Lung (tissue), 12 donors: ENCODE measurements around the gene CSE1L. TPM values are rescaled to one million over a fixed set of nuclear protein-coding genes. Genes with fewer than 3 reads are reported as not detected.

Source experiments
- ATAC-seq: fragments of 200-7000 bp; cut with Tn5 transposase; one replicate; pipeline ENCODE4 v1.9.1; 2020; ENCODE audit warnings: moderate number of reproducible peaks; ENCODE audit not compliant: insufficient read depth, low FRiP score
- DNase-seq, 3 donors: peaks; one replicate each; pipeline ENCODE4 v3.0.0-alpha.2; 2013 to 2017
- H3K27ac ChIP-seq, 2 donors: one replicate each; pipeline ENCODE4 v1.5.1; 2013; ENCODE audit warnings: mild to moderate bottlenecking in 2 of 2, moderate library complexity in 2 of 2, control low read depth in 1 of 2, inconsistent platforms in 1 of 2, low read depth in 1 of 2, low read length in 1 of 2
- H3K27me3 ChIP-seq, 3 donors: one replicate each; pipeline ENCODE4 v1.5.1; 2013; ENCODE audit warnings: low read length in 2 of 3; ENCODE audit not compliant: control insufficient read depth in 3 of 3, insufficient read depth in 3 of 3
- H3K36me3 ChIP-seq, 4 donors: one replicate each; pipeline ENCODE4 v1.5.1; 2013; ENCODE audit warnings: low read length in 4 of 4, mild to moderate bottlenecking in 1 of 4, moderate library complexity in 1 of 4; ENCODE audit not compliant: control insufficient read depth in 4 of 4, insufficient read depth in 4 of 4
- H3K4me1 ChIP-seq, 5 donors: one replicate each; pipeline ENCODE4 v1.5.1; 2013; ENCODE audit warnings: low read length in 5 of 5, mild to moderate bottlenecking in 2 of 5, moderate library complexity in 1 of 5; ENCODE audit not compliant: control insufficient read depth in 5 of 5, insufficient read depth in 5 of 5
- H3K4me3 ChIP-seq: one replicate; pipeline ENCODE4 v1.5.1; 2013; ENCODE audit warnings: mild to moderate bottlenecking, control low read depth, moderate library complexity
- H3K9ac ChIP-seq, 2 donors: one replicate each; pipeline ENCODE4 v1.5.1; 2013; ENCODE audit warnings: low read length in 2 of 2, control low read depth in 1 of 2; ENCODE audit not compliant: insufficient read depth in 1 of 2
- H3K9me3 ChIP-seq, 4 donors: one replicate each; pipeline ENCODE4 v1.5.1; 2013; ENCODE audit warnings: low read length in 3 of 4, mild to moderate bottlenecking in 1 of 4, moderate library complexity in 1 of 4; ENCODE audit not compliant: control insufficient read depth in 4 of 4, insufficient read depth in 3 of 4
- WGBS, 2 donors: extraction: QIAGEN DNeasy Blood & Tissue Kit; methylation state at CpG; one replicate each; pipeline ENCODE4 v1.1.7; 2013; 5-methylcytosine and 5-hydroxymethylcytosine counted together
- polyA plus RNA-seq, 2 donors: library from polyadenylated mRNA; stranded (reverse); fragments of 200-250 nt; gene quantifications; one replicate each; pipeline ENCODE4 v1.2.1, GENCODE V29; 2013
- total RNA-seq, 2 donors: library from RNA; depleted of rRNA in 1 of 2; stranded (reverse); fragments of >200 nt in 1 of 2; gene quantifications; one replicate each; pipeline ENCODE4 v1.2.1, GENCODE V29; 2014 to 2021
- TF ChIP-seq, protein P1 (sequence below): IDR thresholded peaks from 2 replicates; pipeline ENCODE4 v1.5.1; 2012; ENCODE audit warnings: mild to moderate bottlenecking; ENCODE audit errors: control extremely low read depth, extremely low read depth
- donor health status: control.
- donor health status: control.
- donor health status: Bipolar disorder and iron deficiency.
- donor health status: healthy.
- donor health status: DM: yes; HTN: yes; CAD: no.

The CSE1L gene
- total and polyA plus RNA-seq, 4 donors, result 23.9 to 47.0 (median 30.5) TPM

DNA sequence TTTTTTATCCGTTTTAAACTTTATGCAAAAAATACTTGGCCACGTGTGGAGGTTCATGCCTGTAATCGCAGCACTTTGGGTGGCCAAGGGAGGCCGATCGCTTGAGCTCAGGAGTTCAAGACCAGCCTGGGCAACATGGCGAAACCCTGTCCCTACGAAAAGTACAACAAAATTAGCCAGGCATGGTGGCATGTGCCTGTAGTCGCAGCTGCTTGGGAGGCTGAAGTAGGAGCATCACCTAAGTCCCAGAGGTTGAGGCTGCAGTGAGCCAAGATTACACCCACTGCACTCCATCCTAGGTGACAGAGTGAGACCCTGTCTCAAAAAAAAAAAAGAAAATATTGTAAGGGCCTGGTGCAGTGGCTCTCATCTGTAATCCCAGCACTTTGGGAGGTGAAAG, 45.0 kb downstream of the CSE1L start:
- Histone ChIP-seq H3K27me3 (no peaks in the 10 kb centered on the region), H3K36me3 (peaks cover 27 to 59% (median 47%) of the 10 kb centered on the region in 4 donors), H3K4me3 (no peak overlapping the region), H3K9me3 (no peaks in the 10 kb centered on the region), H3K9ac (no peak overlapping the region), H3K4me1 (no peaks in the 10 kb centered on the region), H3K27ac (no peak overlapping the region)
- WGBS, 2 donors, result 97% methylated on average over 8 of the region's 8 CpGs
- TF ChIP-seq, protein P1, sequence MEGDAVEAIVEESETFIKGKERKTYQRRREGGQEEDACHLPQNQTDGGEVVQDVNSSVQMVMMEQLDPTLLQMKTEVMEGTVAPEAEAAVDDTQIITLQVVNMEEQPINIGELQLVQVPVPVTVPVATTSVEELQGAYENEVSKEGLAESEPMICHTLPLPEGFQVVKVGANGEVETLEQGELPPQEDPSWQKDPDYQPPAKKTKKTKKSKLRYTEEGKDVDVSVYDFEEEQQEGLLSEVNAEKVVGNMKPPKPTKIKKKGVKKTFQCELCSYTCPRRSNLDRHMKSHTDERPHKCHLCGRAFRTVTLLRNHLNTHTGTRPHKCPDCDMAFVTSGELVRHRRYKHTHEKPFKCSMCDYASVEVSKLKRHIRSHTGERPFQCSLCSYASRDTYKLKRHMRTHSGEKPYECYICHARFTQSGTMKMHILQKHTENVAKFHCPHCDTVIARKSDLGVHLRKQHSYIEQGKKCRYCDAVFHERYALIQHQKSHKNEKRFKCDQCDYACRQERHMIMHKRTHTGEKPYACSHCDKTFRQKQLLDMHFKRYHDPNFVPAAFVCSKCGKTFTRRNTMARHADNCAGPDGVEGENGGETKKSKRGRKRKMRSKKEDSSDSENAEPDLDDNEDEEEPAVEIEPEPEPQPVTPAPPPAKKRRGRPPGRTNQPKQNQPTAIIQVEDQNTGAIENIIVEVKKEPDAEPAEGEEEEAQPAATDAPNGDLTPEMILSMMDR, result no peak
- DNase-seq (no peak), ATAC-seq (no peak)

DNA sequence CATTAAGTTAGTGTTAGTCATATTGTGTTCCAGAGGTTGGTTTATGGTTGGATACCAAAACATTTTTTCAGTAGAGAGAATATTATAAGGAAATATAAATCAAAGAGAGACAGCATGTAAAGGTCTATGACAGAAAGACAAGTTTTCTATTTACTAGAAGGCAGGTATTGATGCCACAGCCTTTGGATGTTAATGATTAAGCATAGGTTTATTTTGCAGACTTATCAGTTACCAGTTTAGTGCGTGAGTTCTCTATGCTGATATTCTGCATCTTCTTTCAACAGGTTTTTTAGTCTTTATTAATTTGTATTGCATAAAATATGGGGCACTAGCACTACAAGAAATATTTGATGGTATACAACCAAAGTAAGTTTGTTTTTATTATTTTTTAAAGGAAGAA, 45.6 kb downstream of the CSE1L start:
- ATAC-seq, result no peak
- TF ChIP-seq, protein P1, result no peak
- DNase-seq, result no peak
- Histone ChIP-seq H3K27ac (no peak overlapping the region), H3K36me3 (peaks cover 27 to 62% (median 49%) of the 10 kb centered on the region in 4 donors), H3K9ac (no peak overlapping the region), H3K4me1 (no peaks in the 10 kb centered on the region), H3K4me3 (no peak overlapping the region), H3K27me3 (no peaks in the 10 kb centered on the region), H3K9me3 (no peaks in the 10 kb centered on the region)
- WGBS, 2 donors, result 87 to 100% methylated on average over 1 of the region's 1 CpG

DNA sequence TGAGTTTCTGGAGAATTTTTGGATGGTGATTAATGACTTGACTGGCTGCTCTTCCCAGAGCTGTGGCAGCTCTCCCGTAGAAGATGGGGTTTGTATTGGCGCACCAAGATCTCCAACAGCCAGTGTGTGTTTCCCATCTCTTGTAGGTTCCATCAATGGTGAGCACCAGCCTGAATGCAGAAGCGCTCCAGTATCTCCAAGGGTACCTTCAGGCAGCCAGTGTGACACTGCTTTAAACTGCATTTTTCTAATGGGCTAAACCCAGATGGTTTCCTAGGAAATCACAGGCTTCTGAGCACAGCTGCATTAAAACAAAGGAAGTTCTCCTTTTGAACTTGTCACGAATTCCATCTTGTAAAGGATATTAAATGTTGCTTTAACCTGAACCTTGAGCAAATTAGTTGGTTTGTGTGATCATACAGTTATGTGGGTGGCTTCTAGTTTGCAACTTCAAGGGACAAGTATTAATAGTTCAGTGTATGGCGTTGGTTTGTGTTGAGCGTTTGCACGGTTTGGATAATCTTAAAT, 50.2 kb downstream of the CSE1L start:
- no peaks in the 10 kb centered on the region for H3K27me3 ChIP-seq
- peaks cover 18 to 47% (median 37%) of the 10 kb centered on the region in 4 donors for H3K36me3 ChIP-seq
- 92 to 93% methylated on average over 7 of the region's 7 CpGs for WGBS, 2 donors
- H3K27ac ChIP-seq, result no peak overlapping the region
- H3K9me3 ChIP-seq, result no peaks in the 10 kb centered on the region
- no peak for ATAC-seq
- H3K4me3 ChIP-seq, result no peak overlapping the region
- no peaks in the 10 kb centered on the region for H3K4me1 ChIP-seq
- DNase-seq, result no peak
- no peak overlapping the region for H3K9ac ChIP-seq
- TF ChIP-seq, protein P1, result no peak

DNA sequence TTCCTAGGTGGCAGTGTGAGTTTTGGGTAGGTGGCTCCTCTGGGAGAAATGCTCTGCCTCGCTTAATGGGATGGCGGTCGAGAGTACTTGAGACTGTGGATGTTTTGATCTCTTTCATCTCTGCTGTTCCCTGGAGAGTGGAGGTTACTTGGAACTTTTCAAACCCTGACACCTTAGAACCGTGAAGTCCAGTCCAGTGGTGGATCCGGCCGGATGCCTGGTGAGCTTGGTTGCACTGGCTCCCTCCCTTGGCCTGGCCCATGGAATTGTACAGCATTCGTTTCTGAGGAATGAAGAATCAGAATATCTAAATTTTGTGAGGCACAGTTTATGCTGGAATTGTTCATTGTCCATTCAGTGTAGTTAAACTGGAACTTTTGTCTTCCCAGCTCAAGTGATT, 51.0 kb downstream of the CSE1L start:
- no peak overlapping the region for H3K9ac ChIP-seq
- no peak for ATAC-seq
- H3K4me3 ChIP-seq, result no peak overlapping the region
- H3K27me3 ChIP-seq, result no peaks in the 10 kb centered on the region
- 94 to 98% methylated on average over 7 of the region's 7 CpGs for WGBS, 2 donors
- H3K36me3 ChIP-seq, result peaks cover 18 to 46% (median 32%) of the 10 kb centered on the region in 4 donors
- H3K4me1 ChIP-seq, result peaks cover 0 to 1% (median 0%) of the 10 kb centered on the region in 5 donors
- TF ChIP-seq, protein P1, result no peak
- no peak for DNase-seq
- no peaks in the 10 kb centered on the region for H3K9me3 ChIP-seq
- no peak overlapping the region for H3K27ac ChIP-seq
